ENCODE results near the gene FBN2. TPM values are rescaled to one million over a fixed set of nuclear protein-coding genes. Genes with fewer than 3 reads are reported as not detected.

The FBN2 gene
- total and polyA plus RNA-seq, 9 of the 15 experiments (the other 6 are each of a cell fraction or from before 2014, with no cell fraction given): 0.01 to 0.09 TPM; not detected in 7

- no peaks in the 10 kb centered on the region for H3K4me1 ChIP-seq (replicated peaks in 1 of 2; ENCODE audit: control insufficient read depth in 2 of 2, insufficient read depth in 2 of 2, low read length in 2 of 2)
- no peak overlapping the region for H2AFZ ChIP-seq (ENCODE audit: low read depth, low read length)
- POLR2A ChIA-PET: no interaction called here
- no peaks in the 10 kb centered on the region; the same call in 1 of the 2 replicates for H3K9me3 ChIP-seq (replicated peaks; ENCODE audit: control insufficient read depth, insufficient read depth, low read depth, low read length)
- no peaks in the 10 kb centered on the region for H3K36me3 ChIP-seq (ENCODE audit: control insufficient read depth, insufficient read depth, low read length)
- H3K27me3 ChIP-seq (ENCODE audit: control insufficient read depth in 2 of 2, insufficient read depth in 2 of 2, low read length in 2 of 2): no peaks in the 10 kb centered on the region
- ATAC-seq: no peak
- no peak overlapping the region for H3K4me3 ChIP-seq
- H3K4me2 ChIP-seq (ENCODE audit: insufficient read depth, low read length): no peak overlapping the region
- no peak overlapping the region for H3K27ac ChIP-seq (ENCODE audit: extremely low read depth, low read depth, low read length)
- H4K20me1 ChIP-seq (replicated peaks; ENCODE audit: control insufficient read depth, insufficient read depth, low read length): no peaks in the 10 kb centered on the region
- H3K9ac ChIP-seq (ENCODE audit: insufficient read depth in 1 of 2, low read depth in 2 of 2, low read length in 2 of 2): no peak overlapping the region
- in situ Hi-C loops (cut with MboI): no loop called here
- CTCF ChIA-PET (ENCODE audit: low intra/inter-chr PET ratio): no interaction called here
- intact Hi-C loops (cut with micrococcal nuclease): no loop called here
- TF ChIP-seq RAD21 (CRISPR knock-in tag; conservative IDR thresholded peaks at IDR 0.05 in 1 of 2, IDR thresholded peaks at IDR 0.05 in 1 of 2) (peak in 1 of 2 experiments; percentile 29; a peak in 1 of 4 replicates), BDP1 (IDR thresholded peaks at IDR 0.05; ENCODE audit: insufficient read depth, insufficient read length) (no peak), RFX7 (CRISPR knock-in tag; IDR thresholded peaks at IDR 0.05) (no peak)
- DNase-seq (ENCODE audit: extremely low read depth in 1 of 4, low spot score in 3 of 4): peak in 2 of 4 experiments; percentile 4 to 9
- no peaks in the 10 kb centered on the region for H3K79me2 ChIP-seq (ENCODE audit: control insufficient read depth, insufficient read depth, low read length)
- WGBS (ENCODE audit: insufficient coverage, low coverage, missing lambda C conversion rate): 0% methylated on average over 5 of the region's 5 CpGs
- FAIRE-seq: no peak
- no TSS peak for BruUV-seq (replicated peaks)
- no peaks in the 10 kb centered on the region for H3K9me1 ChIP-seq (ENCODE audit: control insufficient read depth, insufficient read depth, low read length)
Measured at GRCh38 chr5:128498844-128499455, 39.1 kb downstream of the FBN2 start.

GRCh38 chr5:128494516-128494915, 43.5 kb downstream of the FBN2 start:
- Histone ChIP-seq H3K27me3 (ENCODE audit: control insufficient read depth in 2 of 2, insufficient read depth in 2 of 2, low read length in 2 of 2) (no peaks in the 10 kb centered on the region), H2AFZ (ENCODE audit: low read depth, low read length) (no peak overlapping the region), H4K20me1 (replicated peaks; ENCODE audit: control insufficient read depth, insufficient read depth, low read length) (no peaks in the 10 kb centered on the region), H3K9me3 (replicated peaks; ENCODE audit: control insufficient read depth, insufficient read depth, low read depth, low read length) (no peaks in the 10 kb centered on the region), H3K4me1 (replicated peaks in 1 of 2; ENCODE audit: control insufficient read depth in 2 of 2, insufficient read depth in 2 of 2, low read length in 2 of 2) (no peaks in the 10 kb centered on the region), H3K9ac (ENCODE audit: insufficient read depth in 1 of 2, low read depth in 2 of 2, low read length in 2 of 2) (no peak overlapping the region), H3K36me3 (ENCODE audit: control insufficient read depth, insufficient read depth, low read length) (no peaks in the 10 kb centered on the region), H3K27ac (ENCODE audit: extremely low read depth, low read depth, low read length) (no peak overlapping the region), H3K4me3 (no peak overlapping the region), H3K4me2 (ENCODE audit: insufficient read depth, low read length) (no peak overlapping the region), H3K9me1 (ENCODE audit: control insufficient read depth, insufficient read depth, low read length) (no peaks in the 10 kb centered on the region), H3K79me2 (ENCODE audit: control insufficient read depth, insufficient read depth, low read length) (no peaks in the 10 kb centered on the region)
- 0% methylated on average over 1 of the region's 1 CpG for WGBS (ENCODE audit: insufficient coverage, low coverage, missing lambda C conversion rate)
- in situ Hi-C loops (cut with MboI): no loop called here
- intact Hi-C loops (cut with micrococcal nuclease): no loop called here
- ATAC-seq (no peak), DNase-seq (ENCODE audit: extremely low read depth in 1 of 4, low spot score in 3 of 4) (no peak), FAIRE-seq (no peak)
- ChIA-PET POLR2A (no interaction called here), CTCF (ENCODE audit: low intra/inter-chr PET ratio) (no interaction called here)
- BruUV-seq (replicated peaks): no TSS peak
- TF ChIP-seq TFAM (CRISPR knock-in tag; conservative IDR thresholded peaks at IDR 0.05) (no peak), EWSR1 (IDR thresholded peaks at IDR 0.05; ENCODE audit: borderline replicate concordance, low read depth, partially characterized antibody) (no peak), NR4A1 (CRISPR knock-in tag; IDR thresholded peaks at IDR 0.05) (no peak), NR4A1 (tag; IDR thresholded peaks at IDR 0.05) (no peak), ZFPM2 (CRISPR knock-in tag; IDR thresholded peaks at IDR 0.05) (no peak), ZNF3 (CRISPR knock-in tag; IDR thresholded peaks at IDR 0.05) (no peak), VEZF1 (CRISPR knock-in tag; IDR thresholded peaks at IDR 0.05) (no peak), ZNF77 (CRISPR knock-in tag; IDR thresholded peaks at IDR 0.05) (no peak), NRF1 (conservative IDR thresholded peaks at IDR 0.05 in 1 of 2, IDR thresholded peaks at IDR 0.05 in 1 of 2) (no peak), CBX1 (IDR thresholded peaks at IDR 0.05; ENCODE audit: low read depth) (no peak), ZNF445 (CRISPR knock-in tag; IDR thresholded peaks at IDR 0.05; ENCODE audit: low read depth) (no peak), XRCC4 (IDR thresholded peaks at IDR 0.05; ENCODE audit: extremely low read depth, insufficient read depth, insufficient read length) (no peak)
- TF ChIP-seq, protein P1, sequence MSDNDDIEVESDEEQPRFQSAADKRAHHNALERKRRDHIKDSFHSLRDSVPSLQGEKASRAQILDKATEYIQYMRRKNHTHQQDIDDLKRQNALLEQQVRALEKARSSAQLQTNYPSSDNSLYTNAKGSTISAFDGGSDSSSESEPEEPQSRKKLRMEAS (CRISPR knock-in tag; IDR thresholded peaks at IDR 0.05): no peak
